D721Med (cell line): ENCODE measurements around the gene PXK.

Source experiments
- DNase-seq: peaks from one replicate; pipeline ENCODE4 v3.0.0; 2011; ENCODE audit warnings: low spot score; ENCODE audit not compliant: insufficient read length
- FAIRE-seq: peaks from 2 replicates; lab custom pipeline; 2011; peaks lifted over from hg19 to GRCh38; lab: Jason Lieb, UNC
- CTCF ChIP-seq: IDR thresholded peaks from 2 replicates; pipeline ENCODE4 v1.5.1; 2012; ENCODE audit warnings: mild to moderate bottlenecking, control low read depth; ENCODE audit not compliant: insufficient read depth; ENCODE audit errors: missing control alignments

Gene PXK

GRCh38 chr3:58323529-58324390 is 8.9 kb upstream of the PXK start:
- no peak for FAIRE-seq
- no peak for DNase-seq
- no peak for TF ChIP-seq CTCF

DNA sequence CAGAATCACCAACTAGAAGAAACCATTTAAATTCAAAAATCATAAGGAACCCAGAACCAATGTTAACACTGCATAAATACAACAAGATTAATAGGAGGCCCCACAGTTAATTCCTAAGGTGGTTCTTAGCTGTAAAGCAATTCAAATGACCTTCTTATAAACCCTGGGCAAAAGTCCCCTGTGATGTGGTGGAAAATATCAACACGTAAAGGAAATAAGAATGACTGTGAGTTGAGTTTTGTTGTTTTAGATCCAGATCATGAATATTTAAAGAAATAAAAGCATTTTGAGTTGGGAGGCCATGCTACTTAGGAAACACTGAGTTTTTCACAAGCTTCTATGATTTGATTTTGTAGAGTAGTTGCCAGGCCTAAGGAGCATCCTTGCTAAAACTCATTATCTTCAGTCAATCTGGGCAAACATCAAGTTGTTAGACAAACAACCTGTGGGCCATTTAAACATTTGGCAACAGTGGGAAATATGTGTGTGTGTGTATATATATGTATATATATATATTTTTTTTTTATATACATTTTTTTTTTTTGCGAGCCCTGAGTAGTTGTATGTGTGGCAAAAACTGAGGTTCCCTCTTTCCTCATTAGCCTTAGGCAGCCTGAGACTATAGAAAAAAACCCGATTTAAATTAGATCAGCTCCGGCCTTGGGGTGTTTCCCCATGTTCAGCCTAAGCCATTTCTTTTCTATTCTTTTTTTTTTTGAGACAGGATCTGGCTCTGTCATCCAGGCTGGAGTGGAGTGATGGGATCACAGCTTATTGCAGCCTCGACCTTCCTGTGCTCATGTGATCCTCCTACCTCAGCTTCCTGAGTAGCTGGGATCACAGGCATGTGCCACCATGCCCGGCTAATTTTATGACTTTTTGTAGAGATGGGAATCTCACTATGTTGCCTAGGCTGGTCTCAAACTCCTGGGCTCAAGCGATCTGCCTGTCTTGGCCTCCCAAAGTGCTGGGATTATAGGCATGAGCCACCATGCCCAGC is 8.0 kb upstream of the PXK start:
- DNase-seq (no peak), FAIRE-seq (no peak)
- no peak for TF ChIP-seq CTCF

- TF ChIP-seq CTCF, result no peak
- DNase-seq, result no peak
- FAIRE-seq, result no peak
Measured at GRCh38 chr3:58325525-58325992, 7.1 kb upstream of the PXK start.

DNA sequence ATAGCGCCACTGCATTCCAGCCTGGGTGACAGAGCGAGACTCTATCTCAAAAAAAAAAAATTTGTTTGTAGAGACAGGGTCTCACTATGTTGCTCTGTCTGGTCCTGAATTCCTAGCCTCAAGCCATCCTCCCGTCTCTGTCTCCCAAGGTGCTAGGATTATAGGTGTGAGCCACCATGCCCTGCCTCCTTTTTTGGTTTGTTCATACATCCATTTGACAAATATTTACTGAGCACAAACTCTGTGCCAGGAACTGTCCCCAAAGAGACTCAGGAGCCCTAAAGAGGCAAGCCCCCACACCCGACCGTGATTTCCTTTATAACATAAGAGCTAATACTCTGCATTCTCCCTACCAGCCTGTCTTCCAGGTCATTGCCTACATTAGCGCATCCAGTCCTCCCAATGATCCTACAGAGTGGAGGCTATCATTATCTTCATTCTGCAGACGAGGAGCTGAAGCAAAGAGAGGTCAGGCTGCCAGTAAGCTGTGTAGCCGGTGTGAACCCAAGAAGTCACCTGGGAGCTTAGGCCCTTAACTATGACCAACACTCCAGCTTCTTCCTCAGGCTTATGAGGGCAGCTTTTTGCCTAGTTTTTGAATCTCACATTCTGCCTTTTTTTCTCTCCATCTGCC is 6.3 kb upstream of the PXK start:
- FAIRE-seq (no peak), DNase-seq (no peak)
- TF ChIP-seq CTCF, result no peak

- FAIRE-seq, result no peak
- DNase-seq, result no peak
Measured at GRCh38 chr3:58329150-58329921, 3.4 kb upstream of the PXK start.

More at GRCh38 chr3:58329150-58329921, 3.4 kb upstream of the PXK start:
- no peak for TF ChIP-seq CTCF
